Activated effector memory CD4-positive, alpha-beta T cell treated with Interleukin-2 at 50 U/mL for 16 hours (primary cell): Measurements from ENCODE around the gene TAOK1.
"Not testable (repeated sequence)": the region's sequence is repeated elsewhere in the genome, so short reads cannot be mapped to it uniquely, and the experiment has no call there.

Experiments used
- DNase-seq: peaks from one replicate; pipeline ENCODE4 v3.0.0-alpha.2; 2020

The TAOK1 gene

DNA sequence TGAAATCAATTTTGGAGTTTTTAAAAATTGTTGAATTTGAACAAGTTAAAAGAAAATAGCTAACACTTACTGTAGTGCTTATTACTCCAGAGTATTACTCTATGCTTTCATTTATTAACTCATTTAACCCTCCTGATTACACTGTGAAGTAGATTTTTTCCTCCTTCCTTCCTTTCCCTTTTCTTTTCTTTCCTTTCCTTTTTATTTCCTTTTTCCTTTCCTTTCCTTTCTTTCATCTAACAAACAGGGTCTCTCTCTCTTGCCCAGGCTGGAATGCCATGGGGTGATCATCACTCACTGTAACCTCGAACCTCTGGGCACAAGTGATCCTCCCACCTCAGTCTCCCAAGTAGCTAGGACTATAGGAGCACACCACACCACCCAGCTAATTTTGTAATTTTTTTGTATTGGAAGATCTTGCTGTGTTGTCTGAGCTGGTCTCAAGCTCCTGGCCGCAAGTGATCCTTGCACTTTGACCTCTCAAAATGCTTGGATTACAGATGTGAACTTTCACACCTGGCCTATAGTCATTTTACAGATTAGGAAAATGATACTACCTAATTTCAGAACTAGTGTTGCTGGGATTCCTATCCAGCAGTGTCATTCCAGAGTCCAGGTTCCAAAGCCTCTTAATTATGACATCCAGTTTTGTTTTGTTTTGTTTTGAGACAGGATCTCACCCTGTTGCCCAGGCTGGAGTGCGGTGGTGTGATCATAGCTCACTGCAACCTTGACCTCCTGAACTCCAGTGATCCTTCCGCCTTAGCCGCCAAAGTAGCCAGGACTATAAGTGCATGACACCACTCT, 59.9 kb downstream of the TAOK1 start:
- no peak for DNase-seq

DNA sequence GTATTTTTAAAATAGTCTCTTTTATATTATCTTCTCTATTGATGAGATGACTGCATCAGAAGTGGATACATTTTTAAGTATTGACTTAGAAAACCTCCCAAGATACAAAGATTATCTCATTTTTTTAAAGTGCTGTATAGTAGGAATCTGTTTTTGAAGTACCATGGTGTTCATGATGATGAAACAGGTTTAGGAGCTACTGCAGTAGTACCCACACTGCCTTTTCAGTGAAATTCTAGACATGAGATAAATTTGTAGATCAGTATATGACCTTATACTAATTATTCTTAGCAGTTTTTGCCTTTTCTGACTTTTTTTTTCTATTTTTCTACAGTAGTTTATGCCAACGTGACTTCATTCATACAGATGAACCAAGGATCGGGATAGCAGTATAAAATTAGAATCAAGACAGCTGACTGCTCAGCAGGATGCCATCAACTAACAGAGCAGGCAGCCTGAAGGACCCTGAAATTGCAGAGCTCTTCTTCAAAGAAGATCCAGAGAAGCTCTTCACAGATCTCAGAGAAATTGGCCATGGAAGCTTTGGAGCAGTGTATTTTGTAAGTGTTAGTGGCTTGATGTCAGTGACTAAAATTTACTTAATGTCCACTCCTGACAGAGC, 61.1 kb downstream of the TAOK1 start:
- DNase-seq, result no peak

- DNase-seq, result no peak
Measured at GRCh38 chr17:29458066-29458465, 67.9 kb downstream of the TAOK1 start.

GRCh38 chr17:29461483-29462206, 71.5 kb downstream of the TAOK1 start:
- no peak for DNase-seq

DNA sequence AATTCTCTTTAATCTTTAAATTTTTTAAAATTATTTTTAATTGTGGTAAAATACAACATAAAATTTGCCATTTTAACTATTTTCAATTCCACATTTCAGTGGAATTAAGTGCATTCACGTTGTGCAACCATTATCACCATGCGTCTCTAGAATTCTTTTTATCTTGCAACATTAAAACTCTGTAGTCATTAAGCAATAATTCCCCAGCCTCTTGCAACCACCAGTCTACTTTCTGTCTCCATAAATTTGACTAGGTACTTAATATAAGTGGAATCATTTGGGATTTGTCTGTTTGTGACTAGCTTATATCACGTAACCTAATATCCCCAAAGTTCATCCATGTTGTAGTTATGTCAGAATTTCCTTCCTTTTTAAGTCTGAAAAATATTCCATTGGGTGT, 79.1 kb downstream of the TAOK1 start:
- no peak for DNase-seq

- DNase-seq, result not testable (repeated sequence)
Measured at GRCh38 chr17:29473437-29473836, 83.3 kb downstream of the TAOK1 start.

- no peak for DNase-seq
Measured at GRCh38 chr17:29474297-29474696, 84.1 kb downstream of the TAOK1 start.

- no peak for DNase-seq
Measured at GRCh38 chr17:29475891-29476290, 85.7 kb downstream of the TAOK1 start.

GRCh38 chr17:29480249-29480928, 90.2 kb downstream of the TAOK1 start:
- not testable (repeated sequence) for DNase-seq

DNA sequence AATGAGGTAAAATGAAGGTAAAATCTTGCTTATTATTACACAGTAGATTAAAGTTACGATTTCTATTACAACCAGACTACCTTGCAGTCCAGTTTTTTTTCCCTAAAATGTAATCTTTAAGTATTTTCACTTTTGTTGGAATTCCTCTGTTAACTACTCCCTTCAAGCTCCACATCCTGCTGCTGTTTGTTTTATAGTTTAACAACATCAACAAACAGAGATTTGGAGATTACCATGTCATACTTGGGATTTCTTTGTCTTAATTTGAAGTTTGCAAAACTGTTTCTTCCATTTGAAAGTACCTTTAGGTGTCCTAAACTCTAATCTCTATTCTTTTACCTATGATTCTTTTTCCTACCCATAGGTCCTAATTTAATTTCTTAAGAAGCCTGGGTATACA, 93.3 kb downstream of the TAOK1 start:
- DNase-seq, result no peak

DNA sequence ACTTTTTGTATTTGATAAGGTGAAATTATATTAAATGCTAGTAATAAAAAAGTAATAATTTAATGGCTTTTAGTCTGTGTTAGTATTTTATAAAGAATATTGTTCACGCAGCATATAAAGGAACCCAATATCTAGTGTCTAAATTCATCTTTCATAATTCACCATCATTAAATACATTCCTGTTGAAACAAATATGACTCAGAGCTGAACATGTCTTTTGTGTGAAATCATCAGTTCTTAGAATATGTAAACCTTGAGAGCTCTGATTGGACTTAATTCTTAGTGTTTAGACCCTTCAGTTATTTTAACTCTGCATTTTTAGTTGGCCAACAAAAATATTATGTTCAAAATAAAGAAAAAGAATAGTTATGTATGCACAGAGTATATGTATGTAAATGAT, 104.8 kb downstream of the TAOK1 start:
- DNase-seq, result no peak

DNA sequence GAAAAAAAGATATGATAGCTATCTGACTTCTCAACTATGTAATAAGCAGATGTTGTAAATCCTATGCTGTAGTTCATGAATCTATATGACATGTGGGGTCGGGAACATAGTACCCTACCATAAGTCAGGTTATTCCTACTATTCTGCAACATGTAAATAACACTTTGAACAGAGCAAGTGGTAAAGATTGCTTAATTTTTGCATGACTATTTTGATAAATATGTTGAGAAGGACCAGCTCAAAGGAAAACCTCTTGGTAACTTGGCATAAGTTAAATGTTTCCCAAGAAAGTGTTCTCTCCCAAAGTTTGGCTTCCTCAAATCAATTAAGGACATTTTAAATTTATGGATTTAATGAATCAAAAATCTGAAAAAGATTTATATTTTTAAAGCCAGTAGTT, 114.5 kb downstream of the TAOK1 start:
- no peak for DNase-seq

DNA sequence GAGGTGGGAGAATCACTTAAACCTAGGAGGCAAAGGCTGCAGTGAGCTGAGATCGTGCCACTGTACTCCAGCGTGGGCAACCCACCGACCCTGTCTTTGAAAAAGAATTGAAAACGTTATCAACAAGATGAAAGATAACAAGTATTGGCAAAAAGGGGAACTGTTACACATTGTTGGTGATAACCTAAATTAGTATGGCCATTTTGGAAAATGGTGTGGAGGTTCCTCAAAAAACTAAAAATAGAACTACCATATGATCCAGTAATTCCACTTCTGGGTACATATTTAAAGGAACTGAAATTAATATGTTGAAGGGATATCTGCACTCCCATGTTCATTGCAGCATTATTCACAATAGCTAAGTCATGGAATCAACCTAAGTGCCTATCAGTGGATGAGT, 115.7 kb downstream of the TAOK1 start:
- DNase-seq, result no peak

GRCh38 chr17:29510953-29511352, 120.8 kb downstream of the TAOK1 start:
- no peak for DNase-seq

DNA sequence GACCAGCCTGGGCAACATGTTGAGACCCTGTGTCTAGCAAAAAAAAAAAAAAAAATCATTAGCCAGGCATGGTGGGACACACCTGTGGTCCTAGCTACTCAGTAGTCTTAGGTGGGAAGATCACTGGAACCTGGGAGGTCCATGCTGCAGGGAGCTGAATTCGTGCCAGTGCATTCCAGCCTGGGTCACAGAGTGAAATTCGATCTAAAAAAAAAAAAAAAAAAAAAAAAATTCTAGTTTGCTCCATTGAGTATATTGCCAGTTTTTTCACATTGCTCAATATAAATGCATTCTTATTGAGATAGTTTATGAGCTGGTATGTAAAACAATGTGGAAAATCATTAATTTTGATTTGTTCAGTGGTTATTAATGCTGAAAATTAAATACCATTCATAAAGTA, 124.6 kb downstream of the TAOK1 start:
- DNase-seq, result no peak

GRCh38 chr17:29518359-29518758, 128.2 kb downstream of the TAOK1 start:
- no peak for DNase-seq

- no peak for DNase-seq
Measured at GRCh38 chr17:29524692-29525091, 134.5 kb downstream of the TAOK1 start.

- no peak for DNase-seq
Measured at GRCh38 chr17:29526322-29526721, 136.2 kb downstream of the TAOK1 start.

DNA sequence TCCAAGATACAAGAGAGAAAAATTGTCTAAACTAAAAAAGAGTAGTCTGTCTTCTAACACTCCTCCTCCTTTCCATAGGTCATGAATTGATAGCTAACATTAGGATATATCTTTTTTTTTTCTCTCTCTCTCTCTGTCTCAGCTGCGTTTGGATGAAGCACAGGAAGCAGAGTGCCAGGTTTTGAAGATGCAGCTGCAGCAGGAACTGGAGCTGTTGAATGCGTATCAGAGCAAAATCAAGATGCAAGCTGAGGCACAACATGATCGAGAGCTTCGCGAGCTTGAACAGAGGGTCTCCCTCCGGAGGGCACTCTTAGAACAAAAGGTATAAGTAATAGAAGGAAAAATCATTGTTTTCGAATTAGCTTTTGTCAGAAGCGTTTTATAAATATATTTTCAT, 143.8 kb downstream of the TAOK1 start:
- no peak for DNase-seq

DNA sequence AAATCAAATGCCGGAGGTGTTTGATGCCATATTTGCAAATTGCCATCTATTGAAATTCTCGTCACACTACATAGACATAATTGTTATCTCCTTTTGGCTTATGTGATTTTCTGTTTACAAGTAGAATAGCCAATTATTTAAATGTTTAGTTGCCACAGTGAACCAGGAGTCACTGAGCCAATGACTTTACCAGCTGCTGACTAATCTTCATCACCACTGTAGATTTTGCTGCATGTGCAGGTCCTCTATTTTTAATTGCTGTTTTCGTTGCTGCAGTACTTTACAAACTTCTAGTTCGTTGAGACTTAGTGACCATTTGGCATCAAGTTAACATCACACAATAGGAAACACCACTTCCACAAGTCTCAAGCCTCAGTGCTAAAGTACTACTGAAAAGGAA, 153.9 kb downstream of the TAOK1 start:
- DNase-seq, result no peak

- no peak for DNase-seq
Measured at GRCh38 chr17:29546085-29546484, 155.9 kb downstream of the TAOK1 start.

GRCh38 chr17:29546830-29547229, 156.7 kb downstream of the TAOK1 start:
- no peak for DNase-seq

- no peak for DNase-seq
Measured at GRCh38 chr17:29549177-29549923, 159.2 kb downstream of the TAOK1 start.
